ENCODE results near the gene CDH11.

Gene CDH11

GRCh38 chr16:65116818-65117430 lies 4.9 kb downstream of the CDH11 start:
- no peak for DNase-seq

GRCh38 chr16:65116216-65116615 lies 5.6 kb downstream of the CDH11 start:
- DNase-seq = no peak

- DNase-seq = no peak
These were observed 7.3 kb downstream of the CDH11 start for GRCh38 chr16:65114527-65114926.

GRCh38 chr16:65113441-65113840 lies 8.4 kb downstream of the CDH11 start:
- DNase-seq = no peak

DNA sequence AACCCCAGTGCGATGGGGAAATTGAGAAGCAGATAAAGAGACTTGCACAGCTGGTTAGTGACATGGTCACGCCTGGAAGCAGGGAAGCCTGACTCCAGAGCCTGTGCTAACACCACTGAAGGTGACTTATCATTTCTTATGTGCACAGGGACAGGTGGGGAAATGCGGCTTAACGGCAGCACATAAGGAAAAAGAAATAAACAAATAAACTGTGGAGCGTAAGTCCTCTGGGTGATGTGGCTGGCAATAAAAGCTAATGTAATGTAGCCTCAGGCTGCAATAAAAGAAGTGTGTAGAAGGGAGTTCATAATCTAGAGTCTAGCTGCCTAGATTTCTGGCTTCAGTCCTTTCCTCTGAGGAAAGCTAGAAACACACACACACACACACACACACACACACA lies 10.6 kb downstream of the CDH11 start:
- DNase-seq = no peak

GRCh38 chr16:65106757-65107156 lies 15.1 kb downstream of the CDH11 start:
- DNase-seq = no peak

DNA sequence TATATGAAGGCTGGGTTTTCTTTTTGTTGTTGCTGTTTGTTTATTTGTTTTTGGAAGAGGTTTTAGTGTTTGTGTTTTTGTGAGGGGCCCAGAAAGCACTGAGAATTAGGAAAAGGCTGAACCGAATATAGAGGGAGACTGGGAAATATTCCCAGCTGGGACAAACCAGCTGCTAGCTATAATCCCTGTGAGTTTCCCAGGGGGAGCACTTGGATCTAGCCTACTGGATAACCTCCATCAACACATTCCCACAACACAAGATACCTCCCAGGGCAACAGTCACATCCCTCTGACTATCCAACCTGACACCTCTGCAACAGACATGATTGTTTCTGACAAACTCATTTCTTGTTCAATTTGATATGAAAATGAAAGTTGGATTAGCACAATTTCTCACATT lies 16.7 kb downstream of the CDH11 start:
- DNase-seq = no peak

GRCh38 chr16:65104471-65104870 lies 17.4 kb downstream of the CDH11 start:
- no peak for DNase-seq

DNA sequence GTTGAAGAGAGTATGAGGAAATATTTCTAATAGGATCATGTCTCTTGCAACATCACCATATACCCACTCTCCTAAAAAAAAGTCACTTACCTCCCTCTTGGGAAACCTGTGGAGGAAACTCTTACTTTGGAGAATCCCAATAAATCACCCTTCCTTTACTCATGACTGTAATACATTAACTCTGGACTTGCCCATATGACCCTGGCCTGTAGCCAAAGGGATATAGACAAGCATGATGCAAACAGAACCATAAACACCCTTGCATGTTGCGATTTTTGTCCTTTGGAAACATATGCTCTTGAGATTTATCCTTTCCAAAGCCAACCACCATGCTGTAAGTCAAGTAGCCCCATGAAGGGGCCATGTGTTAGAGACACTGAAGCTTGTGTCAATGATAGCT lies 19.5 kb downstream of the CDH11 start:
- DNase-seq = no peak

- DNase-seq = no peak
These were observed 20.9 kb downstream of the CDH11 start for GRCh38 chr16:65101009-65101408.

DNA sequence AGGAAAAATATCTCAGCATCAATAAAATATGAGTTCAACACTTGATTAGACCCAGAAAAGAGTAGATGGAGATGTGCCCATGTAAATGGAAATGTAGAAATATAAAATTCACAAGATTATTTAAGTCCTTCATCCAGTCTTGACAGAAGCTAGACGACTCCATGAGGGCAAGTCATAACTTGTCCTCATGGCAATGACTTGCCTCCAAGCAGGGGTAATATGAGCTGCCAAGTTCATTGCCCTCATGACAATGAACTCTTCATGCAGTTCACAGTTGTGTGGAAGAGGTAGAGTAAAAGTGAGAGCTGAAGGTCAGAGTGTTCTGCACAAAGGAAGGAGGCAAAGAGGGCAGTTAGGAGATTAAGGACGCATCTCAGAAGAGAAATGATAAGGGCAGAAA lies 22.3 kb downstream of the CDH11 start:
- DNase-seq = no peak

- DNase-seq = no peak
These were observed 22.9 kb downstream of the CDH11 start for GRCh38 chr16:65098916-65099315.

- no peak for DNase-seq
These were observed 24.6 kb downstream of the CDH11 start for GRCh38 chr16:65097296-65097695.

DNA sequence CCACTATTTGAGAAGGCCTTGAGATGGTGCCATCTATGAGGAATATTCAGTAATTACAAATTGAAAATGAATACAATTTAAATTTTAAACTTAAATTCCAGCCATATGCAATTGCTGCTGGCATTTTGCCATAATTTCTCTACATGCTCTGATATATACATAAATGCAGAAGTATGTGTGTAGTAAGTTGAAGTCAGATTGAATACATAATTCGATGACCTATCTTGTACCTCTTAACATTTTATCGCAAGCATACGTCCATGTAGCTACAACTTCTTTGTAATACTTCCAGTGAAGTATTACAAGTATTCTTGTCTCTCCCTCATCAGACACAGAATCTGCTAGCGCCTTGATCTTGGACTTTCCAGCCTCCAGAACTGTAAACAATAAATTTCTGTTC lies 26.0 kb downstream of the CDH11 start:
- DNase-seq = no peak

DNA sequence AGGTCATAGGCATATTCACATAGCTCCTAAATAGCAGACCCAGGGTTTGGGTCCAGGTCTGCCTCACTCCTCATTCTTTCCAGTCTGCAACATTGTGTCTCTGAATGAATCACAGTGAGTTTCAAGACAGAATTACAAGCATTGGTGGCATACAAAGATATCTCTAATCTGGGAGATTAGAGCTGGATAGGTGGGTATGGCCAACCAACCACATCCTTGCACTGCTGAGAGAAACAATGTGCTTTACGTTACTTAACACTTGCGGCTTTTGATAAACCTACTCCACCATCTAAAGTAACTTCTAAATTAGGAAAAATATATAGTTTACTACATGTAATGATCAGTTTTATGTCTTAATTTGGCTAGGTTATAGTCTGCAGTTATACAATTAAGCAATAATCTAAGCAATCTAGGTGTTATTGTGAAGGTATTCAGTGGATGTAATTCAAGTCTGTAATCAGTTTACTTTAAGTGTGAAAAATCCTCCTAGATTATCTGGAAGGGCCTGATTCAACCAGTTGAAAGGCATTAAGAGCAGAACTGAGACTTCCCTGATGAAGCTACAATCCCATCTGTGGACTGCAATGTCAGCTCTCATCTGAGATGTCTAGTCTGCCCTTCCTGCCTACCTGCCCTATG lies 26.7 kb downstream of the CDH11 start:
- no peak for DNase-seq

- no peak for DNase-seq
These were observed 27.9 kb downstream of the CDH11 start for GRCh38 chr16:65094009-65094408.

DNA sequence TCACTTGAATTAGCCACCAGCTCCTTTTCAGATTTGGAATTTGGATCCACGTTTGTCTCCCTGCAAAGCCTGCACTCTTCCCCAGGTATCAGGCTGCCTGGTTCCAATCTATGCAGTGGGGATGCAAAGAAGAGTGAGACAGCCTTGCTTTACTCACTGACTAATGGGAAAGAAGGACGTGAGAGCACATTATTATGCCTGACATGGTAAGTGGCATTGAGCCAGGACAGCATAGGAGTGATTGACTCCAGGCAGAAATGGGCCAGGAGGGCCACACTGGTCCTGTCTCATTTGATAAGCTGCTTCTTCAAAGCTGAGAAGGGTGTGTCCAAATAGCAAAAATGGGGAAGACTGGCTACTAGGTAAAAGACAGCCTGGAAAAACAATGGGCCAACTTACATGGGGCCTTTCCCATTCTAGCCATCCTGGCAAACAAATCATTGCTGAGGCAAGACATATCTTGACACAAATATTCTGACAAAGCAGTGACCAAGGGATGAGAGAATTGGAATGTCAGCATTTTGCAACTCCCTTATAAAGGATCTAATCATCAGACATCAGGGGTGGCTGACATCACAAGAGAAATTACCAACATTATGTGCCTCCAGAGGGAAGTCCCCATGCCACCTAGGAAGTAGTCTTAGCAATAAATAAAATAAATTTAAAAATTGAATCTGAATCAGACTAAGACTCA lies 38.6 kb downstream of the CDH11 start:
- DNase-seq = no peak

DNA sequence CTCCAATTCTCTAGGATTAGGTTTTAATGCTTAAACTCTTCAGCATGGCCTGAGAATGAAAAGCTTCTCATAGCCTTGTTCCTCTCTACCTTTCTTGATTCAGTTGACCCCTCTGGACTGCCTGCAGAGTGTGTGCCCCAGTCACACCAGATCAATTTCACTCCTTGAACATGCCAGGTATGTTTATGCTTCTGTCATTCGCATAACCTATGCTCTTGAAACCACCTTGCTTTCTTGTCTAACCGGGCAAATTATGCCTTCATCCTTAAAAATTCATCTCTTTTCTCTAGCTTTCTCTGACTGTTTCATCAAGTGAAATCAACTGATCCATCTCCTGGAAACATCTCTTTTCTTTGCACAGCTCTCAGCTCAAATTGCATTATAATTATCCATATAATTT lies 42.3 kb downstream of the CDH11 start:
- DNase-seq = no peak

GRCh38 chr16:65077181-65077580 lies 44.7 kb downstream of the CDH11 start:
- no peak for DNase-seq

- DNase-seq = no peak
These were observed 46.0 kb downstream of the CDH11 start for GRCh38 chr16:65075877-65076276.

DNA sequence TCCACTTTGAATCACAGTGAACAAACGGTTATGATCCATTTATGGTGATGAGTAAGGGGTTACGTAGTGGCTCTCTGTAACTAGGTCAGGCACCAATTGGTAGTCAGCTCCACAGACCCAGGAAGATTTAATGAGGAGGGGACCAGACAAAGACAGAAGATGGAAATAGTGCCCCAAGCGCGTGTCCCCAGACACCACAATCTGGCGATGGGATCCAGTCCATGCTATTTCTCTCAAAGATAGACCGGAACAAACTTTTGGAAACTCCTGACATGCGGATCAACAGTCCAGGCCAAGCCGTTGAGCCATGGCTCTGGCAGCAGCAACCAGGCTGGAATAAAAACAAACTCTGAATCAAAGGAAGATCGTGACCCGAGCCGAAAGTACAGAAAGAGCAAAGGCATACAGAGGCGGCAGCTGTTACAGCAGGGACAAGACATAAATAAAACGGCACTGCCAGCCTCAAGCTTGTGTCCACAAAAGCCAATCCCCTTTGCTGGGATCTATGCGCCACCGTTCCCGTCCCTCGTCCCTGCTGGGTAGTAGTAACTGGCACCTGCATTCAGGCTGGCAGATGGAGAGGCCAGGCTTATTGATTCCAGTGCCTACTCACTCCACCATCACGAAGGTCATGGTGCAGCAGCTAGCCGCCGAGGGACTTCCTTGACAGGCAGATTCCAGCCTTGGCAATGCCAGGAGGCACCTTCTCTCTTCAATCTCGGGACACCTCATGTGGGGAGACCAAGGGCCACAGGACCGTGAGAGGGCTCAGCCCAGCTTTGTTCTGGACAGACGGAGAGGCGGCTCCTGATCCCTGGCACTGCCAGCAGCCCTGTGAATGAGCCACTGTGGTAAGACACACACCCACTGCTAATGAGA lies 50.2 kb downstream of the CDH11 start:
- no peak for DNase-seq

- DNase-seq = no peak
These were observed 50.9 kb downstream of the CDH11 start for GRCh38 chr16:65070831-65071432.

DNA sequence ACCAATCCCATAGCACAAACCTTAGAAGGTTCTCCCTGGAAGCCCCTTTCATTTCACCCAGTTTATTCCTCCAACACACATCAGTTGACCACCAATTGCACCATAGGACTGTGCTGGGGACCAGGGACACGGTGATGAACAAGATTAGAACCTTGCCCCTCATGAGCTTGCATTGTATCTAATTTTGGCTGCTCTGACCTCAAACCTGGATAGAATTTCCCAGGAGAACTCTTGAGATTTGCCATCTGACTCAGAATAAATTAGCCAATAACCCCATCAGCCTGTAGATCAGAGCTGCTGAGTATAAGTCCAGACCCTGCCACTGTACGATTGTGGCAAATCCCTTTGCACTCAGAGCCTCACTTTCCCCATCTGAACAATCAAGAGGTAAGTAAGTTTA lies 52.1 kb downstream of the CDH11 start:
- no peak for DNase-seq

Measured in activated T-cell treated with anti-CD3 and anti-CD28 coated beads for 4 hours (primary cell).